Caco-2 (cell line): ENCODE measurements around the gene MUC20. TPM values are rescaled to one million over a fixed set of nuclear protein-coding genes. Genes with fewer than 3 reads are reported as not detected.

Experiments
- BruUV-seq: library from RNA; stranded (reverse); fragments of 400-500 nt; replicated peaks from 2 replicates; lab custom pipeline; 2021; lab: Mats Ljungman, UMichigan
- CTCF ChIA-PET: fragments of 300-600 bp; sonication (Branson Sonifier 250); formaldehyde crosslinking; loops from one replicate; lab custom pipeline; 2022; ENCODE audit warnings: antibody characterized with exemption; lab: Charles Lee
- POLR2A ChIA-PET: fragments of 300-600 bp; sonication (Branson Sonifier 250); formaldehyde crosslinking; loops from one replicate; lab custom pipeline; 2022; ENCODE audit warnings: antibody characterized with exemption; lab: Charles Lee
- DNase-seq, 2 experiments: peaks; one replicate each; pipeline versions ENCODE4 v3.0.0 to v3.0.0-alpha.2; 2020 to 2022
- H3K27me3 ChIP-seq: replicated peaks from 2 replicates; pipeline ENCODE4 v1.6.0; 2011; ENCODE audit warnings: low read length; ENCODE audit not compliant: control insufficient read depth, insufficient read depth
- H3K36me3 ChIP-seq: 2 replicates; pipeline ENCODE4 v1.5.1; 2011; ENCODE audit warnings: low read length; ENCODE audit not compliant: control insufficient read depth, insufficient read depth
- H3K4me1 ChIP-seq: fragments of 250-450 bp; sonication (Bioruptor Pico); 2 replicates; pipeline ENCODE4 v1.5.1; 2020; ENCODE audit warnings: mild to moderate bottlenecking
- H3K4me3 ChIP-seq: 2 replicates; pipeline ENCODE4 v1.5.1; 2011; ENCODE audit warnings: low read depth, mild to moderate bottlenecking, control low read depth, low read length
- H3K9me3 ChIP-seq: fragments of 250-450 bp; sonication (Bioruptor Pico); 2 replicates; pipeline ENCODE4 v1.5.1; 2020; ENCODE audit warnings: mild to moderate bottlenecking, moderate library complexity
- H3K27ac Mint-ChIP-seq: one replicate; pipeline ENCODE4 v1.8.0; 2022; ENCODE audit warnings: mixed read lengths; ENCODE audit not compliant: unreplicated experiment
- H3K27me3 Mint-ChIP-seq: one replicate; pipeline ENCODE4 v1.8.0; 2022; ENCODE audit warnings: mixed read lengths; ENCODE audit not compliant: insufficient read depth, unreplicated experiment
- H3K36me3 Mint-ChIP-seq: one replicate; pipeline ENCODE4 v1.8.0; 2022; ENCODE audit warnings: mild to moderate bottlenecking, mixed read lengths; ENCODE audit not compliant: insufficient read depth, unreplicated experiment
- H3K4me1 Mint-ChIP-seq: one replicate; pipeline ENCODE4 v1.8.0; 2022; ENCODE audit warnings: low read depth, mixed read lengths; ENCODE audit not compliant: unreplicated experiment
- H3K4me3 Mint-ChIP-seq: one replicate; pipeline ENCODE4 v1.8.0; 2022; ENCODE audit warnings: mild to moderate bottlenecking, moderate library complexity, mixed read lengths; ENCODE audit not compliant: unreplicated experiment
- H3K9me3 Mint-ChIP-seq: one replicate; pipeline ENCODE4 v1.8.0; 2022; ENCODE audit warnings: mixed read lengths; ENCODE audit not compliant: unreplicated experiment
- intact Hi-C: fragments of 100-400 bp; cut with micrococcal nuclease; formaldehyde crosslinking; loops from one replicate; pipeline ENCODE4 v1.10.0; 2022; ENCODE audit not compliant: unreplicated experiment
- total RNA-seq: library from RNA; stranded (reverse); gene quantifications from 2 replicates; pipeline ENCODE4 v1.2.3, GENCODE V29; 2022
- TF ChIP-seq, protein P1 (sequence below), 2 experiments: fragments of 200-600 bp in 1 of 2; IDR thresholded peaks; 1 replicate in 1 of 2; 2 replicates in 1 of 2; pipeline versions ENCODE4 v1.5.1 to v1.8.0; 2011 to 2022; ENCODE audit warnings: antibody characterized with exemption in 1 of 2, control low read depth in 1 of 2, inconsistent platforms in 1 of 2, low read depth in 1 of 2, low read length in 1 of 2, mild to moderate bottlenecking in 1 of 2, moderate library complexity in 1 of 2; ENCODE audit not compliant: insufficient read depth in 1 of 2, severe bottlenecking in 1 of 2, unreplicated experiment in 1 of 2

Gene MUC20
- total RNA-seq, 1 experiment from 2014 or later = 0.88 TPM

DNA sequence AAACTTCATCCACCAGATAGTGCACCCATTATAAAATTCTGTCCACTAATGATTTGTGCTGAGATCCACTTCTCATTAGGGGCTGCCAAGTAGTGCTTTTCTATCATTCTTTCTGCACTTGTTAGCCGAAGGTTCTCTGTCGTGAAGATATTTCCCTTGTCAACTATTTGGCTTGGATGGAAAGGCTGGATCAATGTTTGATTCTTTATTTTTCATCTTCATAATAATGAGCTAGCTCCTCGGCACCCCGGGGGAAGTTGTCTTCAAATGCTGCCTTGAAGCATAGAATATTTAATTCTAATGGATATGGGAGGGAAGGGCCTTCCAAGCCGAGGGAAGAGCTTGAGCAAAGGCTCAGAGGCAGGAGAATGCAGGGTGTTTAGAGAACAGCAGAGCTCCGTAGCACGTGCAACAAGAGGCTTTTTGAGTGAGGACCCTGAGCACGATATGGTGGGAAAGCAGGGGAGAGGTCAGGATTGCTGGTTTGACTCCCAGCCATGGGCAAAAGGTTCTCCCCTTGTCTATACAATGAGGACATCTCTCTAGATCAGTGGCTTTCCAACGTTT, 16.3 kb upstream of the MUC20 start:
- DNase-seq = peak in 1 of 2 experiments; percentile 31
- no peak overlapping the region for H3K4me3 Mint-ChIP-seq
- no TSS peak for BruUV-seq
- peaks cover 14% of the 10 kb centered on the region for H3K36me3 Mint-ChIP-seq
- peaks cover 7% of the 10 kb centered on the region for H3K4me1 Mint-ChIP-seq
- TF ChIP-seq, protein P1, sequence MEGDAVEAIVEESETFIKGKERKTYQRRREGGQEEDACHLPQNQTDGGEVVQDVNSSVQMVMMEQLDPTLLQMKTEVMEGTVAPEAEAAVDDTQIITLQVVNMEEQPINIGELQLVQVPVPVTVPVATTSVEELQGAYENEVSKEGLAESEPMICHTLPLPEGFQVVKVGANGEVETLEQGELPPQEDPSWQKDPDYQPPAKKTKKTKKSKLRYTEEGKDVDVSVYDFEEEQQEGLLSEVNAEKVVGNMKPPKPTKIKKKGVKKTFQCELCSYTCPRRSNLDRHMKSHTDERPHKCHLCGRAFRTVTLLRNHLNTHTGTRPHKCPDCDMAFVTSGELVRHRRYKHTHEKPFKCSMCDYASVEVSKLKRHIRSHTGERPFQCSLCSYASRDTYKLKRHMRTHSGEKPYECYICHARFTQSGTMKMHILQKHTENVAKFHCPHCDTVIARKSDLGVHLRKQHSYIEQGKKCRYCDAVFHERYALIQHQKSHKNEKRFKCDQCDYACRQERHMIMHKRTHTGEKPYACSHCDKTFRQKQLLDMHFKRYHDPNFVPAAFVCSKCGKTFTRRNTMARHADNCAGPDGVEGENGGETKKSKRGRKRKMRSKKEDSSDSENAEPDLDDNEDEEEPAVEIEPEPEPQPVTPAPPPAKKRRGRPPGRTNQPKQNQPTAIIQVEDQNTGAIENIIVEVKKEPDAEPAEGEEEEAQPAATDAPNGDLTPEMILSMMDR (IDR thresholded peaks at IDR 0.05; ENCODE audit: insufficient read depth in 1 of 2, low read depth in 1 of 2, low read length in 1 of 2, severe bottlenecking in 1 of 2, unreplicated experiment in 1 of 2) = no peak
- no peak overlapping the region for H3K4me3 ChIP-seq
- no peak overlapping the region for H3K27ac Mint-ChIP-seq
- H3K36me3 ChIP-seq = no peaks in the 10 kb centered on the region
- H3K27me3 Mint-ChIP-seq = no peaks in the 10 kb centered on the region
- H3K4me1 ChIP-seq = no peaks in the 10 kb centered on the region
- no peaks in the 10 kb centered on the region for H3K9me3 Mint-ChIP-seq
- ChIA-PET POLR2A (interaction anchor here (0.5 kb wide), 1 partner anchor 15 kb away, joined by 6 read pairs; no protein-coding TSS in a partner anchor), CTCF (no interaction called here)
- no peaks in the 10 kb centered on the region for H3K27me3 ChIP-seq
- intact Hi-C loops = no loop called here
- no peaks in the 10 kb centered on the region for H3K9me3 ChIP-seq

- no peaks in the 10 kb centered on the region for H3K27me3 Mint-ChIP-seq
- DNase-seq = peak in 1 of 2 experiments; percentile 37
- H3K36me3 Mint-ChIP-seq = peaks cover 10% of the 10 kb centered on the region
- H3K9me3 Mint-ChIP-seq = no peaks in the 10 kb centered on the region
- no peaks in the 10 kb centered on the region for H3K36me3 ChIP-seq
- BruUV-seq = no TSS peak
- H3K4me3 ChIP-seq = no peak overlapping the region
- no peaks in the 10 kb centered on the region for H3K9me3 ChIP-seq
- TF ChIP-seq, protein P1 (IDR thresholded peaks at IDR 0.05; ENCODE audit: insufficient read depth in 1 of 2, low read depth in 1 of 2, low read length in 1 of 2, severe bottlenecking in 1 of 2, unreplicated experiment in 1 of 2) = no peak
- H3K4me1 ChIP-seq = no peaks in the 10 kb centered on the region
- H3K27me3 ChIP-seq = no peaks in the 10 kb centered on the region
- CTCF ChIA-PET = no interaction called here
- H3K4me1 Mint-ChIP-seq = peaks cover 7% of the 10 kb centered on the region
- H3K27ac Mint-ChIP-seq = no peak overlapping the region
- H3K4me3 Mint-ChIP-seq = no peak overlapping the region
- intact Hi-C loops = no loop called here
- POLR2A ChIA-PET = interaction anchor here (0.6 kb wide), 1 partner anchor 8 kb away, joined by 13 read pairs; no protein-coding TSS in a partner anchor
Measured at GRCh38 chr3:195705081-195705991, 15.4 kb upstream of the MUC20 start.

- POLR2A ChIA-PET = no interaction called here
Measured at GRCh38 chr3:195708061-195708460, 12.7 kb upstream of the MUC20 start.

More at GRCh38 chr3:195708061-195708460, 12.7 kb upstream of the MUC20 start:
- peaks cover 7% of the 10 kb centered on the region for H3K4me1 Mint-ChIP-seq
- H3K27me3 Mint-ChIP-seq = no peaks in the 10 kb centered on the region
- H3K27me3 ChIP-seq = no peaks in the 10 kb centered on the region
- H3K9me3 Mint-ChIP-seq = no peaks in the 10 kb centered on the region
- H3K9me3 ChIP-seq = no peaks in the 10 kb centered on the region
- H3K27ac Mint-ChIP-seq = no peak overlapping the region
- no peaks in the 10 kb centered on the region for H3K36me3 ChIP-seq
- H3K4me1 ChIP-seq = no peaks in the 10 kb centered on the region
- intact Hi-C loops = no loop called here
- no peak overlapping the region for H3K4me3 ChIP-seq
- DNase-seq = peak in 1 of 2 experiments; percentile 20
- TF ChIP-seq, protein P1 (IDR thresholded peaks at IDR 0.05; ENCODE audit: insufficient read depth in 1 of 2, low read depth in 1 of 2, low read length in 1 of 2, severe bottlenecking in 1 of 2, unreplicated experiment in 1 of 2) = no peak
- no peaks in the 10 kb centered on the region for H3K36me3 Mint-ChIP-seq
- H3K4me3 Mint-ChIP-seq = no peak overlapping the region
- no TSS peak for BruUV-seq
- CTCF ChIA-PET = no interaction called here
